Stimulated activated CD4-positive, alpha-beta T cell treated with anti-CD3 and anti-CD28 coated beads, TNF-alpha, amount 100 ng/mL, for 1 hour (primary cell): ENCODE measurements around the gene UFSP2.
"Not testable (repeated sequence)": the region's sequence is repeated elsewhere in the genome, so short reads cannot be mapped to it uniquely, and the experiment has no call there.

Source experiments
- DNase-seq, 3 donors: peaks; one replicate each; pipeline ENCODE4 v3.0.0-alpha.2; 2020; ENCODE audit warnings: low read depth in 3 of 3, low spot score in 1 of 3

UFSP2 gene

GRCh38 chr4:185384930-185385331, 40.8 kb downstream of the UFSP2 start:
- DNase-seq: no peak

GRCh38 chr4:185384061-185384460, 41.7 kb downstream of the UFSP2 start:
- DNase-seq: no peak

GRCh38 chr4:185383451-185383850, 42.3 kb downstream of the UFSP2 start:
- no peak for DNase-seq

- no peak for DNase-seq
Measured at GRCh38 chr4:185382754-185383153, 43.0 kb downstream of the UFSP2 start.

- DNase-seq: no peak
Measured at GRCh38 chr4:185381288-185382196, 44.2 kb downstream of the UFSP2 start.

GRCh38 chr4:185380320-185380719, 45.4 kb downstream of the UFSP2 start:
- DNase-seq: no peak

- no peak for DNase-seq
Measured at GRCh38 chr4:185379326-185380295, 46.2 kb downstream of the UFSP2 start.

- no peak for DNase-seq
Measured at GRCh38 chr4:185378264-185378663, 47.5 kb downstream of the UFSP2 start.

- no peak for DNase-seq
Measured at GRCh38 chr4:185374573-185374972, 51.2 kb downstream of the UFSP2 start.

GRCh38 chr4:185374027-185374426, 51.7 kb downstream of the UFSP2 start:
- no peak for DNase-seq

- DNase-seq: no peak
Measured at GRCh38 chr4:185371702-185372101, 54.1 kb downstream of the UFSP2 start.

GRCh38 chr4:185370268-185370949, 55.4 kb downstream of the UFSP2 start:
- DNase-seq: no peak

- no peak for DNase-seq
Measured at GRCh38 chr4:185369731-185370130, 56.0 kb downstream of the UFSP2 start.

GRCh38 chr4:185364886-185365285, 60.9 kb downstream of the UFSP2 start:
- DNase-seq: no peak

GRCh38 chr4:185363251-185363650, 62.5 kb downstream of the UFSP2 start:
- DNase-seq: no peak

GRCh38 chr4:185362570-185362969, 63.2 kb downstream of the UFSP2 start:
- DNase-seq: not testable (repeated sequence)

GRCh38 chr4:185361872-185362271, 63.9 kb downstream of the UFSP2 start:
- DNase-seq: no peak

- no peak for DNase-seq
Measured at GRCh38 chr4:185359767-185360446, 65.9 kb downstream of the UFSP2 start.

- no peak for DNase-seq
Measured at GRCh38 chr4:185358959-185359358, 66.8 kb downstream of the UFSP2 start.

GRCh38 chr4:185358514-185358913, 67.2 kb downstream of the UFSP2 start:
- no peak for DNase-seq
